Measurements from ENCODE around the gene SGTB.
"Not testable (repeated sequence)": the region's sequence is repeated elsewhere in the genome, so short reads cannot be mapped to it uniquely, and the experiment has no call there.

- not testable (repeated sequence) for TF ChIP-seq CTCF (IDR thresholded peaks at IDR 0.05; ENCODE audit: poor library complexity, severe bottlenecking); EZH2 (IDR thresholded peaks at IDR 0.05; ENCODE audit: borderline replicate concordance, insufficient read depth, low read length, poor library complexity, severe bottlenecking); TAF1 (IDR thresholded peaks at IDR 0.05; ENCODE audit: low read depth); SMC3 (conservative IDR thresholded peaks at IDR 0.05; ENCODE audit: poor library complexity)
Measured at GRCh38 chr5:65732046-65732445, 10.1 kb upstream of the SGTB start.
